Cerebellar nuclear complex (tissue), 1 donor: Measurements from ENCODE around the gene RFTN2.
A peak's percentile ranks its signal among the peaks of the same experiment; 100 is the strongest.
"Not testable (repeated sequence)": the region's sequence is repeated elsewhere in the genome, so short reads cannot be mapped to it uniquely, and the experiment has no call there.

Experiments used
- DNase-seq, 2 experiments: peaks; one replicate each; lab custom pipeline; 2025; lab: John Stamatoyannopoulos, UW

The RFTN2 gene, protein sequence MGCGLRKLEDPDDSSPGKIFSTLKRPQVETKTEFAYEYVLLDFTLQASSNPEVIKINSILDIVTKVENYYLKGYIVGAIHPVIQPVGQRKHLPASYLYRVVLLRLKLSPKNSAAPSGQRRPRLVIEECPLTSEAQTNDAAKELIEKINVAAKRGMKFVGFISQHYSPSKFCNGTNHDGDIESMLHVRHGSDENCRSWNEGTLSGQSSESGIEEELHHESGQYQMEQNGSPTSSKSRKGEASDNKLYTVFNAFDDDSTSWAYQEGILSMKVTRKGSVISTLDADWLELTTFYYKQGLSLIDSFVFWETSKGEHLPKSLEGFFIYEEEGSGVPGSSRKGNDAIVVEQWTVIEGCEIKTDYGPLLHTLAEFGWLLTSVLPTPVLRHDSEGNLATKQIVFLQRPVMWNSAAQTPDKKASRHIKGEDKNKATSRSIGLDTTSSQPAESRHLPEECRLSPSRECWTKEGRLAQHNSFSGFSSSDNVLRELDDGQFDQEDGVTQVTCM

DNA sequence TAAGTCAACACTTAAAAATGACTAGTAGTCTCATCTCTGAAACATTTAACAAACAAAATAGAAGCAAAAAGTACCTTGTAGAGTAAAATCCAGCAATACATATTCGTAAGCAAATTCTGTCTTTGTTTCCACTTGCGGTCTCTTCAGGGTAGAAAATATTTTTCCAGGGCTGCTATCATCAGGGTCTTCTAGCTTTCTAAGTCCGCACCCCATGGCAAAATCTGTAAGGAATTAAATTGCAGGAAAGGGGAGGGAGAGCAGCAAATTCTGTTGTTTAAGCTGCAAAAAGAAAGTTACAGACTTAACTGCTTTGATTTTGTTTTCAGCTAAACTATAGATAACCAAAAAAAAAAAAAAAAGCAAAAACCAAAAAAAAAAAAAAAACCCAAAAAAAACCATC lies at the start of gene RFTN2:
Gene RFTN2 (minus strand): TSS at position 342 of the 400 bp plus-strand sequence. CDS start 129 bp downstream, at position 213.
- DNase-seq, result no peak

DNA sequence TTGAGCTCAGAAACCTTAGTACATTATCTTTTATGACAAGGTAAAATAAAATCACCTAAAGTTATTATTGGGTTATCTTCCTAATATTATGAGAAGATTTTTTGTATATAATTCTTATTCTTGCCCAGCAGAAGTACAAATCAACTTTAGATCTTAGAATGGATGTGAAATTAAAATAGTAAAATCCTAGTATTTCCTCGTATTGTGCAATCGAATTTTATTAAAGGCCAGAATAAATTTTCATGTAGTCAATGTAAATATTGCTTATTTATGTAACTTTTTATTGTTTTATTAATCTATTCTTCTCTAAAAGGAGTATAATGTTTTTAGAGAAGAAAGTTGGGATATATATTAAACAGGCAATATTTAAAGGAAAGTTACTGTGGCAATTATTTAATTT lies 42.5 kb upstream of the RFTN2 start:
- no peak for DNase-seq

DNA sequence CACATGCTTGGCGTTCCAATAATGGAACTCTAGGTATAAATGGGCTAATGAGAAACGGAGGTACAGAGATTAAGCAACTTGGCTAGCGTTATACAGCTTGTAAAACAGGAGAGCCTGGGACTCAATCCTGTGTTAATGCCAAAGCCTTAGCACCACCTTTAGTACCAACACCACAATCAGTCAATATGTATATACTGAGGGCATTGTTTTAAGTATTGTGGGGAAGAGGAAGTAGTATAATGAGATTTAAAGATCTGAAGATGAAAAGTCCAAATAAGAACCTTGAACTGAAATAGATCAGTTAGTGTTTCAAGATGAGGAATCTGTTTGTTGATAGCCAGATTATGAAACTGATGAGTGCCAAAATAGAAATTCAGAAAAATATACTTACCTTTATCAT lies 37.9 kb upstream of the RFTN2 start:
- DNase-seq, result no peak

DNA sequence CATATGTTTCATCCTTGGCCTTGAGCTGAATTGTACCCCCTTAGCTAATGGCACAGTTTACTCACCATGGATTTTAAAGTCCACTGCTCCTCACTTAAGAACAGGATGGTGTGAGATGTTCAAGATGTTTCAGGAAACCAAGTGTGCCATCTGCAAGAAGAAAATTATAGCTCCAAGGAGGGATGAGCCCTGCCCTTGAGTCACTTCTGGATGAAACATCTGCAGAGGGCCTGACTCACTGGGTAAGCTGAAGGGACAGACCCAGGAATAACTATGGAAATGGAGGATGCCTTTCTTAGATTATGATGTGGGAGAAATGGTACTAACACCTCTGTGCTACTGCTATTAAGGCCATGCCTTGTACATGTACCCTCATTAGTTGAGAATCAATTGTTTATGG lies 36.2 kb upstream of the RFTN2 start:
- DNase-seq, result no peak

DNA sequence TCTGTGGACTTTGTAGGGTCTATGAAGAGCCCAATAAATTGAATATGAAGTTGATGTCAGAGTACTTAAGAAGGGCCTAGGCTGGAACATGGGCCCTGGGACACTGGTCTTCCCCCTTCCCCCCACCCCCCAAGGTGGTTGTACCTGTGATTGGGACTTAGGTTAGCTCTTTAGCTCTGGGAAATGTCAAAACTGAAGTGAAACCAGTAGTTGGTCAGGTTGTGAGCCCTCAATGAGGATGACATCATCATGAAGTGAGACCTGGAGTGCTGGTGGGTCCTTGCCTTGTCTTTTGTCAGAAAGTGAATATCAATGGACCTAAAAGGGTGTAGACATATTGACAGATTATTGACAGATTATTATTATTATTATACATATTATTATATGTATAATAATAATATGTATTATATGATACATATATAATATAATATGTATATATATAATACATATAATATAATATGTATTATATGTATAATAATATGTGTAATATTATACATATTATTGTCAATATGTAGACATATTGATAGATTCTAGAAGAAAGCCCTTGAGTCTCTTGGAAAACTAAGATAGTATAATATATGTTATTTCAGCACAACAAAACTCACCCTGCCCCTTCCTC lies 35.1 kb upstream of the RFTN2 start:
- DNase-seq, result no peak

DNA sequence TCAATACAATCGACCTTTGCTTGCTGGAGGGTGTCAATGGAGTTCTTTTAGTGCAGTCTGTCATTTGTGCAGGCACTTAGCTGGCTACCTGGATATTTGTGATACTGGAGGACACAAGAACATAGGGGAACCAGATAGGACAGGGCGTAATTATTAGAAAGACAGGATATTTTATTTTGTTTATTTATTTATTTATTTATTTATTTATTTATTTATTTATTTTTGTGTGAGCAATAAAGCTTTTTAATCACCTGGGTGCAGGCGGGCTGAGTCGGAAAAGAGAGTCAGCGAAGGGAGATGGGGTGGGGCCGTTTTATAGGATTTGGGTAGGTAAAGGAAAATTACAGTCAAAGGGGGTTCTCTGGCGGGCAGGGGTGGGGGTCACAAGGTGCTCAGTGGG lies 33.8 kb upstream of the RFTN2 start:
- not testable (repeated sequence) for DNase-seq

DNA sequence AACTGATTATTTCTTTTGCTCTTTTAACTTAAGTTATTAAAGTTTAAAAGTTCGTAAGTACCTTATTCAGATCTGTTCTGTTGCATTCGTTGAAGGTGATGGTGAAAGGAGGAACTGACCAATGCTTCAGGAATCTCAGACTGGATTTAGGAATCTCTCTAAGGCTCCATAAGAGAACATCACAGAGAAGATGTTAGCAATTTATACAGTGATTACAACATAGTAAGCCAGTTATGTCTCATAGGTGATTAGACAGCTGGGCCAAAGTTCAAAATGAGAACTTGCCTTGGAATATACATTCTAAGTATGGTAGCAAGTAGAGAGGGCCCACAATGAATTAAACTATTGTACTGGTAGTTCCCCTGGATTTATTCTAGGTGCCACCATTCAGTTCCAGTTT lies 32.9 kb upstream of the RFTN2 start:
- no peak for DNase-seq

DNA sequence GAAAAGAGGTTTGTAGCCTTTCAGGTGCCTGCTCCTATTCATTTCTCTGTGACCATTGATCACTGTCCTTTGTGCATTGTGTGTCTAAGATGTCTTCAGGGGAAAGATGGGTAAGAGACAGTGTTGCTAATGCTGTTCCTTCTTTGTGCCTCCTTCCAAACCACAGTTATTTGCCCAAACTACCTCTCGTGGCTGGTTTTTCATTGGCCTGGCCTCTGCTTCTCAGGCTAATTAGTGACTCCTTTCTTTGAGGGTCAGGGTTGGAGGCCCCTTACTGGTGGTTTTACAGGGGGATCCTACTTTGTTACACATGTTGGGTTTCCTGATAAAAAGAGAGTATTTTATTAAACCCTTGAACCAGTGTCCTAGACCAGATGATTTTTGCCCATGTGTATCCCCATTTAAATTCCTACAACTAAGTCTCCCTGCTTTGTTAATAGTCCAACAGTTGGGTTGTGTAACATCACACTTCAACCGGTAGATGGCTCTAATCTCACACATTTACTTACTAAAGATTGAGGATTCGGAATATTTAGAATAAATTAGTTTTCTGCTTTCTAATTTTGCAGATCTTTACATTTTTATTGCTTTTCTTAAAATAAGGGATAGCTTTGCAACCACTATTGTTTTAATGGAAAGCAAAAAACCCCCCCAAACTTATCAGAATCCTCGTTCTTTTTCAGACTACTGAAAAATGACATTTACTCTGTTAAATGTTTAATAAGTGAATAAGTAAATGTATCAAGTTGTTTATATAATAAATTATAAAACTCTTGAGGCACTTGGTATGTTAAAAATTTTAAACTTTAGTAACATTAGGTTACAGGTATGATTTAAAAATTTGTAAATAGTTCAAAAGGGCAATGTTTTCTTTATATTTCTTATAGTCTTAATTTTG lies 32.2 kb upstream of the RFTN2 start:
- no peak for DNase-seq

DNA sequence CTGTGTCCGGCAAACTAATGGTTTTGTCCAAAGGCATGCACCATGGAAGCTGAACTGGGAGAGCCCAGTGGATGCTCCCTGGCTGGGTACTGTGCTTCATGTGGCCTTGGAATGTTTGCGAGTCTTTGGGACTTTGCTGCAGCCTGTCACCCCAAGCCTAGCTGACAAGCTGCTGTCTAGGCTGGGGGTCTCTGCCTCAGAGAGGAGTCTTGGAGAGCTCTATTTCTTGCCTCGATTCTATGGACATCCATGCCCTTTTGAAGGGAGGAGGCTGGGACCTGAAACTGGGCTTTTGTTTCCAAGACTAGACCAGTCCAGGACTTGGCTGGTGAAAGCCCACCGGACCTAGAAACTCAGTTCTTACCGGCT lies 31.4 kb upstream of the RFTN2 start:
- DNase-seq, result no peak

DNA sequence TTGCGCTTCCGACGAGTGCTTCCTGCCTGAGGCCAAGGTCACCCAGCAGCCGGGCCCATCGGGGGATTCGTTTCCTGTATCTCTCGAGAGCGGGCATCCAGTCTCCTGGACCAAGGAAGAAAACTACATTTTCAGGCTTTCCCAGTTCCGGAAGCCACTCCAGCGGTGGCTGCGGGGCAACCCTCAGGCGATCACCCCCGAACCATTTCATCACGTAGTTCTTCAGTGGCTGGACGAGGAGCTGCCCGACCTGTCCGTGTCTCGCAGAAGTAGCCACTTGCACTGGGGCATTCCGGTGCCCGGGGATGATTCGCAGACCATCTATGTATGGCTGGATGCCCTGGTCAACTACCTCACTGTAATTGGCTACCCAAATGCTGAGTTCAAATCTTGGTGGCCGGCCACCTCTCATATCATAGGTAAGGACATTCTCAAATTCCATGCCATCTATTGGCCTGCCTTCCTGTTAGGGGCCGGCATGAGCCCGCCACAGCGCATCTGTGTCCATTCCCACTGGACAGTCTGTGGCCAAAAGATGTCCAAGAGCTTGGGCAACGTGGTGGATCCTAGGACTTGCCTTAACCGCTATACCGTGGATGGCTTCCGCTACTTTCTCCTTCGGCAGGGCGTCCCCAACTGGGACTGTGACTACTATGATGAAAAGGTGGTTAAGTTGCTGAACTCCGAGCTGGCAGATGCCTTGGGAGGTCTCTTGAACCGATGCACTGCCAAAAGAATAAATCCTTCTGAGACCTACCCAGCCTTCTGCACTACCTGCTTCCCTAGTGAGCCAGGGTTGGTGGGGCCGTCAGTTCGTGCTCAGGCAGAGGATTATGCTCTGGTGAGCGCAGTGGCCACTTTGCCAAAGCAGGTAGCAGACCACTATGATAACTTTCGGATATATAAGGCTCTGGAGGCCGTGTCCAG lies 30.8 kb upstream of the RFTN2 start:
- DNase-seq, result no peak

DNA sequence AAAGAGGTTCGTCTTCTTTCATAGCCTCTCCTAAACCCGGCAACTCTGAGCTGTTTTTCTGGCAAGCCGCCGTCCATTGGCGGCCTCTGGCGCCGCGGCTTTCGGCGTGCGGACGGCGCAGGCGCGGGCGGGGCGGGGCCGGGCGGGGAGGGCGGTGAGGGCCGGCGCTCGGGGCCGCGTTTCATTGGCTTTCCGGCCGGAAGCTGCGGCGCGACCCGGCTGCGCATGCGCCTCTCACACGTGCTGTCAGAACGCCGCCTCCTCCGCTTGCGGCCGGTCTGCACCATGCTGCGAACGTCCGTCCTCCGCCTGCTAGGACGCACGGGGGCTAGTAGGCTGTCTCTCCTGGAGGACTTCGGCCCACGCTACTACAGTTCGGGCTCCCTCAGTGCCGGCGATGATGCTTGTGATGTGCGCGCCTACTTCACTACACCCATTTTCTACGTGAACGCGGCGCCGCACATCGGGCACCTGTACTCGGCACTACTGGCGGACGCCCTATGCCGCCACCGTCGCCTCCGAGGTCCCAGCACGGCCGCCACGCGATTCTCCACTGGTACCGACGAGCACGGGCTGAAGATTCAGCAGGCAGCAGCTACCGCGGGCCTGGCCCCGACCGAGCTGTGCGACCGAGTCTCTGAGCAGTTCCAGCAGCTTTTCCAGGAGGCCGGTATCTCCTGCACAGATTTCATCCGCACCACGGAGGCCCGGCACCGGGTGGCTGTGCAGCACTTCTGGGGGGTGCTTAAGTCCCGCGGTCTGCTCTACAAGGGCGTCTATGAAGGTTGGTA lies 29.9 kb upstream of the RFTN2 start, which contains the start of gene MARS2:
Gene MARS2 (plus strand): TSS at position 249 of the 791 bp plus-strand sequence. CDS start 37 bp downstream, at position 286.
- DNase-seq, result peak; percentile 26 to 56

DNA sequence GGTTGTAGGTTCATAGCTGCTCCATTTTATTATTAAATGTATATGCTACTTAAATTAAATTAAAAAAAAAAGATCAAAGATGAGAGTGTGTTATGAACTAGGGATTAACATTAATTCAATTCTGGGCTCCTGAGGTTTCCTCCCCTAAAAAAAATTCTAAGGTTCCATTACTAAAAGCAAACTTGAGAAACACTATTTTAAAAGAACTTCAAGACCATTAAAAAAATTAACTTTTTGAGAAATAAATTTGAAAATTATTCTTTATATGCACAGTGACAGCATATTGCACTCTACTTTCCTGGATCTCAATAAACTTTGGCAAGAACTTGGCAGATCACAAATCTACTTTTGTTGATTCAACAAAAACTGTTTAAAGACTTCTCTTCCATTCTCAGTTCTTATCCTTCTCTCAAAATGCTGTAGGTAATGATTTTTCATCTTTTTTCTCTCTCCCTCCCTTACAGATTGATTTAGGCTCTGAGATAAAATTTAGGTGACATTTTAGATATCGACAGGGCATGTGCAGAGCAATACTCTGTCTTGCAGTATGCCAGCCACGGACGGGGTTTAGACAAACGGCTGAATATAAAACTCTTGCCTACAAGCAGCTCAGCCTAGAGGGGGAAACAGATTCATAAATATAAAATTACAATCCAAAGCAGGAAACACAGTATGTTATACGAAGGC lies 29.2 kb upstream of the RFTN2 start:
- no peak for DNase-seq

DNA sequence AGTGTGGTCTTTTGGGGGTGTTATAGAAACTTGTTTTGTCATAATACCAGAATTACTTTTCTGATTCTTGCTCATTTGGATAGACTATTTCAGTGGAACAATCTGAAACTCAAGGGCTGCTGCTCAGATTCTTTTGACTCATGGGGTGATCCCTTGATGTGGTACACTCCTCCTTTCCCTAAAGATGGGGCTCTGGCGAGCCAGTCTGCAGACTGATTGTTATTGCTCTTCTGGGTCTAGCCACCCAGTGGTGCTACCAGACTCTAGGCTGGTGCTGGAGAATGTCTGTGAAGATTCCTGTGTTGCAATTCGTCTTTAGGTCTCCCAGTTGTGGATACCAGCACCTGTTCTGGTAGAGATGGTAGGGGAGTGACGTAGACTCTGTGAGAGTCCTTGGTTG lies 25.6 kb upstream of the RFTN2 start:
- DNase-seq, result no peak

DNA sequence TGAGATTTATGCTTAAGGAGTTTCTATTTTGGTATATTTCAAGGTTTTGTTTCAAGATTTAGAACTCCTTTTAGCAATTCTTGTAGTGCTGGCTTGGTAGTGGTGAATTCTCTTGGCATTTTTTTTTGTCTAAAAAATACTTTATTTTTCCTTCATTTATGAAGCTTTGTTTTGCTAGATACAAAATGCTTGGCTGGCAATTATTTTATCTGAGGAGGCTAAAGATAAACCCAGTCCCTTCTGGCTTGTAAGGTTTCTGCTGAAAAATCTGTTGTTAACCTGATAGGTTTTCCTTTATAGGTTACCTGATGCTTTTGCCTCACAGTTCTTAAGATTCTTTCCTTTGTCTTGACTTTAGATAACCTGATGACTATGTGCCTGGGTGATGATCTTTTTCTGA lies 24.3 kb upstream of the RFTN2 start:
- DNase-seq, result not testable (repeated sequence)

DNA sequence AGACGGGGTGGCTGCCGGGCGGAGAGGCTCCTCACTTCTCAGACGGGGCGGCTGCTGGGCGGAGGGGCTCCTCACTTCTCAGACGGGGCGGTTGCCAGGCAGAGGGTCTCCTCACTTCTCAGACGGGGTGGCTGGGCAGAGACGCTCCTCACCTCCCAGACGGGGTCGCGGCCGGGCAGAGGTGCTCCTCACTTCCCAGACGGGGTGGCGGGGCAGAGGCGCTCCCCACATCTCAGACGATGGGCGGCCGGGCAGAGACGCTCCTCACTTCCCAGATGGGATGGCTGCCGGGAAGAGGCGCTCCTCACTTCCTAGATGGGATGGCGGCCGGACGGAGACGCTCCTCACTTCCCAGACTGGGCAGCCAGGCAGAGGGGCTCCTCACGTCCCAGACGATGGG lies 21.2 kb upstream of the RFTN2 start:
- DNase-seq, result not testable (repeated sequence)

DNA sequence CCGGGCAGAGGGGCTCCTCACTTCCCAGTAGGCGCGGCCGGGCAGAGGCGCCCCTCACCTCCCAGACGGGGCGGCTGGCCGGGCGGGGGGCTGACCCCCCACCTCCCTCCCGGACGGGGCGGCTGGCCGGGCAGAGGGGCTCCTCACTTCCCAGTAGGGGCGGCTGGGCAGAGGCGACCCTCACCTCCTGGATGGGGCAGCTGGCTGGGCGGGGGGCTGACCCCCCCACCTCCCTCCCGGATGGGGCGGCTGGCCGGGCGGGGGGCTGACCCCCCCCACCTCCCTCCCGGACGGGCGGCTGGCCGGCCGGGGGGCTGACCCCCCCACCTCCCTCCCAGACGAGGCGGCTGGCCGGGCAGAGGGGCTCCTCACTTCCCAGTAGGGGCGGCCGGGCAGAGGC lies 20.6 kb upstream of the RFTN2 start:
- DNase-seq, result not testable (repeated sequence)

DNA sequence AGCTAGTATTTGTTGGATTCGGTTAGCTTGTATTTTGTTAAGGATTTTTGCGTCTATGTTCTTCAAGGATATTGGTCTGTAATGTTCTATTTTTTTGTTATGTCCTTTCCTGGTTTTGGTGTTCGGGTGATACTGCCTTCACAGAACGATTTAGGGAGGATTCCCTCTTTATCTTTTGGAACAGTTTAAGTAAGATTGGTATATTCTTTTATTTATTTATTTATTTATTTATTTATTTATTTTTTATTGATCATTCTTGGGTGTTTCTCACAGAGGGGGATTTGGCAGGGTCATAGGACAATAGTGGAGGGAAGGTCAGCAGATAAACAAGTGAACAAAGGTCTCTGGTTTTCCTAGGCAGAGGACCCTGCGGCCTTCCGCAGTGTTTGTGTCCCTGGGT lies 19.8 kb upstream of the RFTN2 start:
- DNase-seq, result not testable (repeated sequence)

DNA sequence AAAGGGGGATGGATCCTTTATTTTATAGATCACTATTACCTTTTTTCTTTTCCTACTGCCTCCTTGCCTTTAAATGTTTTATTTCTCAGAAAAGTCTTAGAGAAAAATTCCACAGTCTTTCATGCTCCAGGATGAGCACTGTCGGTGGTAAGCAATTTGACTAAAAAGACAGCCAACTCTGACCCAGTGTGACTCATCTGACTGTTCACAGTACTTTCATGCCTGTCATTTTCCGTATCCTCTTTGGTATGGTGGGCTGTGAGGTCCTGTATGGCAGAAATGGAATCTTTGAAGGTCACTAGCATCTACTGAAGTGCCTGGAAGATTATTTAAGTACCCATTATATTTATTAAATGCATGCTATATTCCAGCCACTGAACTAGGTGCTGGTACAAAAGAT lies 2.1 kb upstream of the RFTN2 start:
- DNase-seq, result no peak

DNA sequence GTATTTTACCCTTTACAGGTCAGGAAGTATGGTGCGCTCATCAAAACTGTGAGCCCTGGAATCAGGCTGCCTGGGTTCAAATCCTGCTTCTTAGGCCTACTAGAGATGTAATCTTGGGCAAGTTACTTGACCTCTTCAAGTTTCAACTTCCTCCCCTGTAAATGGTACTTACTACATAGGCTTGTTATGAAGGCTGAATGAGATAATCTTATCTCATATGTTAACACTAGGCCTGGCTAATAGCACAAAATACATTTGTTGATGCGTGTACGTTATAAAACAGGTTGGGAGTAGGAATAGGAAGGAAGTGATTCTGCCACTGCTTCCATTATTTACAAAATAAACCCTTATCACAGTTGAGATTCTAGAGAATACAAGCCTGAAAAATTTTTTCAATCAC lies 1.7 kb upstream of the RFTN2 start:
- no peak for DNase-seq

DNA sequence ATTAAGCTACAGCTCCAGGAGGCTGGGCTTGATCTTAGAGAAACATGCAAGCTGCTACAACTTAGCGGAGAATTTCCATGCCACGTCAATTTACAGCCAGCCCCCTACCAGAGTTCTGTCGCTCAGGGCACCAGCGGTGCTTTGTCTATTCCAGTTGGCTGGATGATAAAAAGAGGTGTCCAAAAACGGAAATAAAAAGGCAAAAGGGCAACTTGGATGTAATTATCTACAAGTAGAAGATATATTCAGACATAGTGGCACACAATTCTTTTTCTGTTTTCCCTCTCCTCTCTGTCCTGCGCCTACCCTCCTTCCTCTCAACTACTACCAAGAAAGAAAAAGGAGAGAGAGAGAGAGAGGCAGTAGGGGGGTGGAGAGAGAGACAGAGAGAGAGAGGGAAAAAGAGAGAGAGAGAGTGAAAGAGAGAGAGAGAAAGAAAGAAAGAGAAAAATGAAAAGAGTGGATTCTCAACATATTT lies 363 bp upstream of the RFTN2 start:
- DNase-seq, result no peak
